GM19043 (cell line): Measurements from ENCODE around the gene NR6A1.

Experiments used
- ATAC-seq: cut with Tn5 transposase; IDR thresholded peaks from one replicate; pipeline ENCODE4 v1.9.1; 2021; ENCODE audit warnings: low read depth; ENCODE audit not compliant: unreplicated experiment

NR6A1 gene

GRCh38 chr9:124595743-124596142 lies 175.4 kb downstream of the NR6A1 start:
- no peak for ATAC-seq

DNA sequence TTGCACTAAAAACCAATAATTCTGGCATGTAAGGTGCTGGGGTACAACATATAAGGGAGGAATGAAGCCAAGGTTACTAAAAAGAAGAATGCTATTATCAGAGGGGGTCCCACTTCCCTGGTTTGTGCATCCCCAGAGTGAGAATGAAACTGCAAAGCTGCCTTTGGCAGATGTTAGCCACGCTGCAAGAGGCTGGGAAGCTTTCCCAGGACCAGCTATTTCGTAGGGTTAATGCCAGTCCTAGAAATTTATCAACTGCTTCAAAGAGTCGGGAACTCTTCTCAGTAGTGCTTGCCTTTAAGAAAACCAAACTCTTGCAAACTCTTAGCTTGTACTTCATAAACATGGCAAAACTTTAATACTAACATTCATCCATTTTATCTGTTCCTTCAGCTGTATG lies 176.4 kb downstream of the NR6A1 start:
- ATAC-seq, result no peak

DNA sequence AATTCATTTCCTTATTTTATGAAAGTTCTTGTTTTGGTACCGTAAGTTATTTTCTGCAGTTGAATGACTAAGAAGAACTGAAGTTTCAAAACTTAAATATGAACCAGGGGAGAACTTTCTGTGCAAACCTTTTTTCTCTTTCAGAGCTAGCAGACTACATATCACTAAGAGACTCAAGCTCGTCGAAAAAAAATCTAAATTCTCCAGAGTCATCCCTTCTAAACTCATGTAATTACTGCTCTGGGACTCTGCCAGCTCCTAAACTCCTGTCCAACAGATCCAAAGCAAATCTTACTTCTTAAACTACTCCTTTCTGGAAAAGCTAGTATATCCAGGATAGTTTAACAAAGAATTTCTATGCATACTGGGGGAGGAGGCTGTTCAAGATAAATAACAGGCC lies 176.9 kb downstream of the NR6A1 start:
- no peak for ATAC-seq

GRCh38 chr9:124593651-124594058 lies 177.5 kb downstream of the NR6A1 start:
- ATAC-seq, result no peak

DNA sequence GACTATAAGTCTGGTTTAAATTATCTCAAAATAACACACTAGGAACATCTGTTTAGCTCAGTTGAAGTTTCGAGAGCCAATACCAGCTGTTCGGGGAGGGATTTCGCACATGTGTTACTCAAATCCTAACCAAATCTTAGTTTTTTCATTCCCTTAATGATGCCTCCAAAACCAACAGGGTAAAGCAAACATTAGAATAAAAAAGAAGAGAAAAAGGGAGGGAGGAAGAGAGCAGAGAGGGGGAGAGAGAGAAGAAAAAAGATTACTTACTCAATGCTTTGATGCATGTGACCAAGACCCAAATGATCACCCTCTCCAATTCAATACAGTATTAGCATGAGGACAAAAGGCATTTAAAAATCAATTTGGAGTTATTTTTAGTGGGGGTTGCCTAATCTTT lies 177.9 kb downstream of the NR6A1 start:
- ATAC-seq, result no peak

DNA sequence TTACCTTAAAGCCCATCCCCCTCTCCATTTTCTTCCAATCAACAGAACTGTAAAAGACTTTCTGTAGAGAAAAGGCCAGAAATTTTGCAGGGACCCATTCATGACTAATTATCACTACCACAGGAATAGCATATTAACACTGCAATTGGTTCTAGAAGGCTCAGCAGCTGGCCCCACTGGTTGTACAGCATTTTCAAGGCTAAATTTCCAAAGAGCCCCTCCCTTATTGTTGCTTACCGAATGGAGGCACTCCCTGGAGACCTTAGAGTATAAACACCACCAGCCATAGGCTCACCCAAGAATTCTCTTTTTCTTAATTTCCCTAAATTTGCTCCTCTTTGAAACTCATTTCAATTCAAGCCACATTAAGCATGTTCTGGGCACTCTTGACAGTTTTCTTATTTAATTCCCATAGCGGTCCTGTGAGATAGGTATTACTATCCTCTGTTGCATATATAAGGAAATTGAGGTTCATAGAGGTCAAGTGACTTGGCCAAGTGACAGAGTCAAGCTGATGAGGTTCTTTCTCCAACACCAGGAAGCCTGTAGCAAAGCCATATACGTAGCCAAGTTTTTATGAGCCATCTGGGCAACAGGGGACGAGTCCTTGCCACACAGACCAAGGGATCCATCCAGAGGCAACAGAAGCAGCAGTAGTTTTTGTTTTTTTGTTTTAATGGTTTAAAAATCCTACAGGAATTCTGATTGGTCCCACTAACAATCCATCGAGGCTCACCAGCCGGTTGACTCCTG lies 180.0 kb downstream of the NR6A1 start:
- ATAC-seq, result no peak

- ATAC-seq, result no peak
Measured at GRCh38 chr9:124584631-124585030, 186.5 kb downstream of the NR6A1 start.

- ATAC-seq, result no peak
Measured at GRCh38 chr9:124583134-124583533, 188.0 kb downstream of the NR6A1 start.

GRCh38 chr9:124580186-124580585 lies 190.9 kb downstream of the NR6A1 start:
- ATAC-seq, result no peak

DNA sequence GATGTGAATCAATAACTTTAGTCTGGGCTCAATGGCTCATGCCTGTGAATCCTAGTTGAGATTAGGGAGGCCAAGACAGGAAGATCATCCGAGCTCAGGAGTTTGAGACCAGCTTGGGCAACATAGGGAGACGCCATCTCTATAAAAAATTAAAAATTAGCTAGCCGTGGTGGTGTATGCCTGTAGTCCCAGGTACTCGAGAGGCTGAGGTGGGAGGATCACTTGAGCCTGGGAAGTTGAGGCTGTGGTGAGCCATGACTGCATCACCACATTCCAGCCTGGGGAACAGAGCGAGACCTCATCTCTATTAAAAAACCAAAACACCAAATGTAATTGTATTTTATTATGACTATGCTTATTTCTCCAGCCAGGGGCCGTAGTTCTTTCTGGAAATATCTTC lies 194.4 kb downstream of the NR6A1 start:
- no peak for ATAC-seq

GRCh38 chr9:124574534-124575375 lies 196.4 kb downstream of the NR6A1 start:
- ATAC-seq, result no peak

DNA sequence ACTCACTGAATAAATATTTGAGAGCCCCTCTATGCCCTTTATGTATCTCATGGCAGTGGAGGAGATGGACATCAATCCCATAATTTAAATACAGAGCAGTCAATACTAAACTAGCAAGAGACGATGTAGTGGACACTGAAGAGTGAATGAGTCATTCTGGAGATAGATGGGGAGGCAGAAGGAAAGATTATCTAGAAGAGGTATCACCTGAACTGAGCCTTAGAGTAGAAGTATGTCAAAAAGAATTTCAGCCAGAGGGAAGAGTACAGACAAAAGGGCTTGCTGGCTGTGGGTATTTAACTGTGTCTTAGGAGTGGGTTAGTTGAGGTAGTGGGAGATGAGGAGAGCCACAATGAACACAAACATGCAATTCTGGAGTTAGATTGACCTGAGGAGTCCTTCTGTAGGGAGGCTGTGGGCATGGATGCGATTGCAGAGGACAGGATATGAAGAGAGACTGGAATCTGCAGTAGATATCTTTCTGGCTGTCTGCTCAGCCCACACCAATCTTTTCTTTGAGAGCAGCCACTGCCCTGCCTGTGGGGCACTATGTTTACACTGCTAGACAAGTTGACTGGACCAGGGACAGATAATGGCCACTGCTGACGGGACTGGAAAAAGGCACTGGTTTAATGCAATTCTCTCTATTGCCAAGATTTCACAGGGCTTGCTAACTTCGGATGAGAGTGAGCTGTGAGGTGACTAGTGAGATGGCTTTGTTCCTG lies 200.0 kb downstream of the NR6A1 start:
- ATAC-seq, result no peak

GRCh38 chr9:124569942-124570341 lies 201.2 kb downstream of the NR6A1 start:
- no peak for ATAC-seq

GRCh38 chr9:124567362-124567761 lies 203.7 kb downstream of the NR6A1 start:
- ATAC-seq, result no peak

GRCh38 chr9:124562328-124562727 lies 208.8 kb downstream of the NR6A1 start:
- no peak for ATAC-seq

DNA sequence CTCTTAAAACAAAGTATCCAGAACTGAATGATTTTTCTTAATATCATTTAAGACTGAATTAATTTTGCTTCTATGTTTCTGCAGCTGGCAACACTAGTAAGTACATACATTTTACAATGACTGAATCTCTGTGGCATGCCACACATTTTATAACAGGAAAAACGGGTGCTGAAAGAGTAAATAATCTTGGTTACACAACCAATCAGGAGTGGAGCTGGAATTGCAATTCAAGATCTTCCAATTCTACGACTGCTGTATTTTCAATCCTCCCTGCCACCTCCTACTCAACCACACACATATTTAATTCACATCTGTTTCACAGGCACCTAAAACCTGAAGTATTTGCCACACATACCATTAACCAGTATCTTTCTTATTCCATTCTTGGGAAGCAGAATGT lies 211.2 kb downstream of the NR6A1 start:
- no peak for ATAC-seq

DNA sequence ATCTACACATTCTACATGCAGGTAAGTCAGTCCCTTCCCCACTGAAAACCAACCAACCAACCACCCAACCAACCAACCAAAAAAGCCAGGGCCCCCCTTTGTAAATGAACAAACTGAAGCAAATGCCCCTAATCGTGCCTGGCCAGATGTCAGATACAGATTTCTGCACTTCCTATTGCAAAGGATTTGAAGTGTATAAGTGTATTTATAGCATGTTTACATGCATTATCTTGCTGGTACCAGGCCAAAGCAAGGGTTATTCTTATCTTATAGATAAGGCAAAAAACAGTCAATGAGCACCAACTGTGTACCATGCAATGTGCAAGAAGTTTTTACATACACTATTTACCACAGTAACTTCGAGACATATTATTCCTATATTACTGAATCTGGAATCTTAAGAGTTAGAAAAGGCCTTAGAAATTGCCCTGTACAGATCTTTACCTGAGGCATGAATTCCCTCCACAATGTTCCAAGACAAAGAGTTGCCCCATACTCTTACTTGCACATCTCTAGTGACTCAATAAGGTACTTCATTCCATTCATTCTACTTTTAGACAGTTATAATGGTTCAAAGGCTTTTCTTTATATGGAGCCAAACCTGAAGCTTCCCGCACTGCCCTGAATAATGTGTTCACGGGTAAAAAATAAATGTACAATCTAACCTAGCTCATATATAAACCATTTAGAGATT lies 212.2 kb downstream of the NR6A1 start:
- no peak for ATAC-seq

- no peak for ATAC-seq
Measured at GRCh38 chr9:124557895-124558294, 213.2 kb downstream of the NR6A1 start.

DNA sequence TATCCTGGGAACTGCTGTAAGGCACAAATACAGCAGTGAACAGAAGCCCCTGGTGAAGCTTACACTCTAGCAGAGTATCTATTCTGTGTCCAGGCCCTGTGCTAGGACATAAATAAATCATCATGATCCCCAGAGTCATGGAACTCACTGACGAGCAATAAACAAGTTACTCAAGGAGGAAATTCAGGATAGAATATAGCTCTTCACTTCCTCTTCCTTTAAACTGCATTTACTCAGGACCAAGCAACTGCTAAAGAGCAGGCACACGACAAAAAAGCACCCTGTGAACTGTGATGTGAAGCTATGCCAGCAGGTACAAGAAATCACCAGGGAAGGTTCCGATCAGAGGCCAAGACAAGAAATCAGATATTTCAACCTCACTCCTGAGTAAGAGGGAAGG lies 216.1 kb downstream of the NR6A1 start:
- ATAC-seq, result no peak

GRCh38 chr9:124553738-124554137 lies 217.4 kb downstream of the NR6A1 start:
- ATAC-seq, result no peak

DNA sequence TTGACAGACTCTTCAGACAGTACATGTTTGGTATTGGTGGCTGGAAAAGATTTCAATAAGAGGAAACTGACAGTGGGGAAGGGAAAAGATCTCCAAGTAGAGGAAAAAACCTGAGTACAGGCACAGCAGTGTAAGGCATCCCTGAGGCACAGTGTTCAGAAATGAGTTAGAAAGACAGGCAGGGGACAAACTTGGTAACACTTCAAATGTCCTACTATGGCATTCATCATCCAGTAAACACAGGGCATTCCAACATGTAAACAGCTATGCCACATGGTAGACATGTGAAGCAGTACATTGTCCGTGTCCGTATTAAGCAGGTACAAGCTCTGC lies 218.9 kb downstream of the NR6A1 start:
- no peak for ATAC-seq
